Measurements from ENCODE around the gene CCDC18.
"Not testable (repeated sequence)": the region's sequence is repeated elsewhere in the genome, so short reads cannot be mapped to it uniquely, and the experiment has no call there.

CCDC18 gene

GRCh38 chr1:93235261-93235660, 54.7 kb downstream of the CCDC18 start:
- Histone ChIP-seq H3K27ac (no peak overlapping the region), H3K36me3 (ENCODE audit: insufficient read depth, low read length) (peaks cover 34% of the 10 kb centered on the region), H3K4me3 (no peak overlapping the region), H3K9me3 (ENCODE audit: low read depth, low read length) (no peaks in the 10 kb centered on the region; the same call in 1 of the 2 replicates), H3K9ac (ENCODE audit: insufficient read length) (no peak overlapping the region)
- no peak for TF ChIP-seq POLR2AphosphoS5 (IDR thresholded peaks at IDR 0.05; ENCODE audit: borderline replicate concordance, low read depth, low read length)
- TF ChIP-seq FOXP2 (optimal IDR thresholded peaks at IDR 0.05; ENCODE audit: control extremely low read depth, extremely low read length, insufficient read depth): no peak
- TF ChIP-seq EZH2 (IDR thresholded peaks at IDR 0.05): no peak
- no peak for DNase-seq (ENCODE audit: low read depth, low spot score)

GRCh38 chr1:93237021-93237420, 56.5 kb downstream of the CCDC18 start:
- DNase-seq (ENCODE audit: low read depth, low spot score): no peak
- TF ChIP-seq POLR2AphosphoS5 (IDR thresholded peaks at IDR 0.05; ENCODE audit: borderline replicate concordance, low read depth, low read length) (no peak), EZH2 (IDR thresholded peaks at IDR 0.05) (no peak), FOXP2 (optimal IDR thresholded peaks at IDR 0.05; ENCODE audit: control extremely low read depth, extremely low read length, insufficient read depth) (no peak)

GRCh38 chr1:93238425-93238824, 57.9 kb downstream of the CCDC18 start:
- no peak for DNase-seq (ENCODE audit: low read depth, low spot score)
- no peak overlapping the region for H3K4me3 ChIP-seq
- no peaks in the 10 kb centered on the region for H3K9me3 ChIP-seq (ENCODE audit: low read depth, low read length)
- TF ChIP-seq EZH2 (IDR thresholded peaks at IDR 0.05) (no peak), FOXP2 (optimal IDR thresholded peaks at IDR 0.05; ENCODE audit: control extremely low read depth, extremely low read length, insufficient read depth) (no peak), POLR2AphosphoS5 (IDR thresholded peaks at IDR 0.05; ENCODE audit: borderline replicate concordance, low read depth, low read length) (no peak)
- H3K9ac ChIP-seq (ENCODE audit: insufficient read length): no peak overlapping the region
- H3K36me3 ChIP-seq (ENCODE audit: insufficient read depth, low read length): peaks cover 30% of the 10 kb centered on the region
- no peak overlapping the region for H3K27ac ChIP-seq

More at GRCh38 chr1:93237021-93237420, 56.5 kb downstream of the CCDC18 start:
- peaks cover 34% of the 10 kb centered on the region for H3K36me3 ChIP-seq (ENCODE audit: insufficient read depth, low read length)
- no peak overlapping the region for H3K27ac ChIP-seq
- no peak overlapping the region for H3K4me3 ChIP-seq
- H3K9ac ChIP-seq (ENCODE audit: insufficient read length): no peak overlapping the region
- H3K9me3 ChIP-seq (ENCODE audit: low read depth, low read length): no peaks in the 10 kb centered on the region; the same call in 1 of the 2 replicates

GRCh38 chr1:93239863-93240262, 59.3 kb downstream of the CCDC18 start:
- TF ChIP-seq FOXP2 (optimal IDR thresholded peaks at IDR 0.05; ENCODE audit: control extremely low read depth, extremely low read length, insufficient read depth) (no peak), EZH2 (IDR thresholded peaks at IDR 0.05) (no peak), POLR2AphosphoS5 (IDR thresholded peaks at IDR 0.05; ENCODE audit: borderline replicate concordance, low read depth, low read length) (no peak)
- Histone ChIP-seq H3K4me3 (no peak overlapping the region), H3K9ac (ENCODE audit: insufficient read length) (no peak overlapping the region), H3K36me3 (ENCODE audit: insufficient read depth, low read length) (peaks cover 30% of the 10 kb centered on the region), H3K27ac (no peak overlapping the region), H3K9me3 (ENCODE audit: low read depth, low read length) (no peaks in the 10 kb centered on the region)
- no peak for DNase-seq (ENCODE audit: low read depth, low spot score)

- H3K4me3 ChIP-seq; H3K9me3 ChIP-seq (ENCODE audit: low read depth, low read length); DNase-seq (ENCODE audit: low read depth, low spot score); H3K9ac ChIP-seq (ENCODE audit: insufficient read length); H3K27ac ChIP-seq: not testable (repeated sequence)
- H3K36me3 ChIP-seq (ENCODE audit: insufficient read depth, low read length): peaks cover 24% of the 10 kb centered on the region; the same call in 1 of the 2 replicates
Observed at GRCh38 chr1:93243233-93243632, 62.7 kb downstream of the CCDC18 start.

- Histone ChIP-seq H3K9ac (ENCODE audit: insufficient read length) (no peak overlapping the region), H3K4me3 (no peak overlapping the region), H3K27ac (no peak overlapping the region), H3K9me3 (ENCODE audit: low read depth, low read length) (no peaks in the 10 kb centered on the region), H3K36me3 (ENCODE audit: insufficient read depth, low read length) (peaks cover 18% of the 10 kb centered on the region; the same call in 1 of the 2 replicates)
- no peak for DNase-seq (ENCODE audit: low read depth, low spot score)
- TF ChIP-seq EZH2 (IDR thresholded peaks at IDR 0.05) (no peak), FOXP2 (optimal IDR thresholded peaks at IDR 0.05; ENCODE audit: control extremely low read depth, extremely low read length, insufficient read depth) (no peak), POLR2AphosphoS5 (IDR thresholded peaks at IDR 0.05; ENCODE audit: borderline replicate concordance, low read depth, low read length) (no peak)
Observed at GRCh38 chr1:93244298-93245069, 64.0 kb downstream of the CCDC18 start.

GRCh38 chr1:93251966-93252365, 71.4 kb downstream of the CCDC18 start:
- Histone ChIP-seq H3K27ac (no peak overlapping the region), H3K9me3 (ENCODE audit: low read depth, low read length) (no peaks in the 10 kb centered on the region), H3K36me3 (ENCODE audit: insufficient read depth, low read length) (no peaks in the 10 kb centered on the region; the same call in 1 of the 2 replicates), H3K9ac (ENCODE audit: insufficient read length) (no peak overlapping the region), H3K4me3 (no peak overlapping the region)
- DNase-seq (ENCODE audit: low read depth, low spot score): no peak
- no peak for TF ChIP-seq EZH2 (IDR thresholded peaks at IDR 0.05)
- no peak for TF ChIP-seq FOXP2 (optimal IDR thresholded peaks at IDR 0.05; ENCODE audit: control extremely low read depth, extremely low read length, insufficient read depth)
- no peak for TF ChIP-seq POLR2AphosphoS5 (IDR thresholded peaks at IDR 0.05; ENCODE audit: borderline replicate concordance, low read depth, low read length)

- Histone ChIP-seq H3K9me3 (ENCODE audit: low read depth, low read length) (no peaks in the 10 kb centered on the region), H3K27ac (no peak overlapping the region), H3K9ac (ENCODE audit: insufficient read length) (no peak overlapping the region), H3K36me3 (ENCODE audit: insufficient read depth, low read length) (no peaks in the 10 kb centered on the region; the same call in 1 of the 2 replicates), H3K4me3 (no peak overlapping the region)
- TF ChIP-seq POLR2AphosphoS5 (IDR thresholded peaks at IDR 0.05; ENCODE audit: borderline replicate concordance, low read depth, low read length) (no peak), EZH2 (IDR thresholded peaks at IDR 0.05) (no peak), FOXP2 (optimal IDR thresholded peaks at IDR 0.05; ENCODE audit: control extremely low read depth, extremely low read length, insufficient read depth) (no peak)
- no peak for DNase-seq (ENCODE audit: low read depth, low spot score)
Observed at GRCh38 chr1:93252598-93252997, 72.1 kb downstream of the CCDC18 start.

GRCh38 chr1:93253516-93253915, 73.0 kb downstream of the CCDC18 start:
- Histone ChIP-seq H3K9me3 (ENCODE audit: low read depth, low read length) (no peaks in the 10 kb centered on the region), H3K36me3 (ENCODE audit: insufficient read depth, low read length) (no peaks in the 10 kb centered on the region; the same call in 1 of the 2 replicates), H3K4me3 (no peak overlapping the region), H3K27ac (no peak overlapping the region), H3K9ac (ENCODE audit: insufficient read length) (no peak overlapping the region)
- DNase-seq (ENCODE audit: low read depth, low spot score): no peak
- TF ChIP-seq POLR2AphosphoS5 (IDR thresholded peaks at IDR 0.05; ENCODE audit: borderline replicate concordance, low read depth, low read length): no peak
- no peak for TF ChIP-seq FOXP2 (optimal IDR thresholded peaks at IDR 0.05; ENCODE audit: control extremely low read depth, extremely low read length, insufficient read depth)
- TF ChIP-seq EZH2 (IDR thresholded peaks at IDR 0.05): no peak

Data from SK-N-MC (cell line).